ENCODE data around the gene PRKG1.
"Not testable (repeated sequence)": the region's sequence is repeated elsewhere in the genome, so short reads cannot be mapped to it uniquely, and the experiment has no call there.

The PRKG1 gene

DNA sequence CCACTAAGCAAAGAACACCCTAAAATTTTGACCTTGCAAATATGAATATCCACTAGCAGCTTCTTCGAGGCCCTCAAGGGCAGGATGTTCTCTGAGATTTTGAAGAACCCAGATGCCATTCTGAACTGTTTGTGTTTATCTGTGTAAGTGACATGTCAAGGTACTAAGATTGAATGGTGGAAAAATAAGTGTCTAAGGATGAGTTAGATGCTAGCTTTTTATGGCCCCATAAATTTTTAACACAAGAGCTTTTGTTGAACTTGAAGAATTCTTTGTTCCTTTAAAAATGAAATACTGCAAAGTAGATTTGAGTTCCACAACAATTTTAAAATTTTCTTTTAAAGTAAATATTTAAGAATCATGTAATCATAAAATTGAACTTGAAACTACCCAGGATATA is 365.4 kb downstream of the PRKG1 start:
- no peak for DNase-seq
- Mint-ChIP-seq H3K4me1 (ENCODE audit: low read depth) (no peaks in the 10 kb centered on the region), H3K27ac (no peak overlapping the region), H3K4me3 (no peak overlapping the region), H3K36me3 (ENCODE audit: low read depth) (no peaks in the 10 kb centered on the region), H3K9me3 (no peaks in the 10 kb centered on the region), H3K27me3 (no peaks in the 10 kb centered on the region)

GRCh38 chr10:51445588-51445987 is 371.3 kb downstream of the PRKG1 start:
- no peaks in the 10 kb centered on the region for H3K36me3 Mint-ChIP-seq (ENCODE audit: low read depth)
- H3K27ac Mint-ChIP-seq, result no peak overlapping the region
- H3K9me3 Mint-ChIP-seq, result no peaks in the 10 kb centered on the region
- no peak overlapping the region for H3K4me3 Mint-ChIP-seq
- H3K4me1 Mint-ChIP-seq (ENCODE audit: low read depth), result no peaks in the 10 kb centered on the region
- no peak for DNase-seq
- H3K27me3 Mint-ChIP-seq, result no peaks in the 10 kb centered on the region

DNA sequence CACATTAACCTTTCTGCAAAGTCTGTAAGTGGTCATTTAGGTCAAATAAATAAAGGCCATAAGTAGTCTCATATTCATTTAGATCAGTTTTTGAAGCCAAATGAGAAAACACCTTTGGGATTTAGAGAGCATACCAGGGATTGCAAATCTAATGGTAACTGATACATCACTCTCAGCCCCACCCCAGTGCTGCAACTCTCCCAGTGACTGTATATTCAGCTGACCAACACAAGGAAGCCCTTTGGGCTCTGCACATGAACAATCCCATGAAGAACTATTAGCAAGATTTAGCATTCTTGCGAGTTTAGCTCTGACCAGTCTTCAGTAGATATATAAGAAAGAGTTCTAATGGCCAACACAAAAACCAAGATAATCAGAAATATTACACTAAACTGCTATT is 372.8 kb downstream of the PRKG1 start:
- no peaks in the 10 kb centered on the region for H3K27me3 Mint-ChIP-seq
- no peak overlapping the region for H3K4me3 Mint-ChIP-seq
- no peaks in the 10 kb centered on the region for H3K9me3 Mint-ChIP-seq
- H3K4me1 Mint-ChIP-seq (ENCODE audit: low read depth), result no peaks in the 10 kb centered on the region
- H3K27ac Mint-ChIP-seq, result no peak overlapping the region
- no peaks in the 10 kb centered on the region for H3K36me3 Mint-ChIP-seq (ENCODE audit: low read depth)
- DNase-seq, result no peak

DNA sequence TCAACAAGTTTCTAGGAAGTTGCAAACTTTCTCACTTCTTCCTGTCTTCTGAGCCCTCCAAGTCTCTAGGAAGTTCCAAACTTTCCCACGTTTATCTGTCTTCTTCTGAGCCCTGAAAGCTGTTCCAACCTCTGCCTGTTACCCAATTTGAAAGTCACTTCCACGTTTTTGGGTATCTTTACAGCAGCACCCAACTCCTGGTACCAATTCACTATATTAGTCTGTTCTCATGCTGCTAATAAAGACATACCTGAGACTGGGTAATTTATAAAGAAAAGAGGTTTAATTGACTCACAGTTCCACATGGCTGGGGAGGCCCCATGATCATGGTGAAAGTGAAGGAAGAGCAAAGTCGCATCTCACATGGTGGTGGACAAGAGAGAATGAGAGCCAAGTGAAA is 381.5 kb downstream of the PRKG1 start:
- H3K4me3 Mint-ChIP-seq; H3K27ac Mint-ChIP-seq; H3K27me3 Mint-ChIP-seq; DNase-seq; H3K36me3 Mint-ChIP-seq (ENCODE audit: low read depth); H3K4me1 Mint-ChIP-seq (ENCODE audit: low read depth); H3K9me3 Mint-ChIP-seq: not testable (repeated sequence)

- Mint-ChIP-seq H3K9me3 (peaks cover 6% of the 10 kb centered on the region), H3K36me3 (ENCODE audit: low read depth) (no peaks in the 10 kb centered on the region), H3K4me3 (no peak overlapping the region), H3K4me1 (ENCODE audit: low read depth) (no peaks in the 10 kb centered on the region), H3K27me3 (peaks cover 6% of the 10 kb centered on the region), H3K27ac (no peak overlapping the region)
- no peak for DNase-seq
Measured at GRCh38 chr10:51459476-51459875, 385.2 kb downstream of the PRKG1 start.

DNA sequence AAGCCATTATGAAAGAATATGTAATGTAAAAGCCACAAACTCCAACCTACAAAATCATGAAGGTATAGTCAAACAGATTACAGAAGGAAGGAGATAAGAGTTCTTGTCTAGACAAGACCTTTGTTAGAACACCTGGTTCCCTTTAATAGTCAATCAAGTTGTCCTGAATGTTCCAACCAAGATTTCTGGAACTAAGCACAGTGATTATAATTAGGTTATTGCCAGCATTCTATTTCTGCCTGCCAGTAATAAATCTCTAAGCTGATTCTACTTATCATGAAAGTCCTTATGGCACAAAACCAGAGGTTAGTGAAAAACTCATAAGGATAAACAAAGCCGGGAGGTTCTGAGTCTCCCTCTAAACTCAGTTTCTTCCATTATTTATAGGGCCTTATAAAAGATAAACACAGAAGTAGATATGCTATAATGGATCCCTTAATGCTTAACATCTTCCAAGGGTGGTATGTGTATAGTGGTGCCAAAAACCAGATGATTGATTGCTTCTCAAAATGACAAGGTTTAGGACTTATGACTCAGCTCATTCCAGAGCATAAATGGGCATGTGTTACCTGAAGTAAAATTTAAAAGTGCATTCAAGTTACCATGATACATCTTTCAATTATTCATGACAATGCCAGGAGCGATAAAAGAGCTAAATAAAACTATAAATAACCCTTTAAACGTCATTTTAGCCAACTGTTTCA is 387.9 kb downstream of the PRKG1 start:
- no peaks in the 10 kb centered on the region for H3K36me3 Mint-ChIP-seq (ENCODE audit: low read depth)
- H3K27me3 Mint-ChIP-seq, result no peaks in the 10 kb centered on the region
- no peaks in the 10 kb centered on the region for H3K9me3 Mint-ChIP-seq
- H3K4me3 Mint-ChIP-seq, result no peak overlapping the region
- no peak overlapping the region for H3K27ac Mint-ChIP-seq
- DNase-seq, result no peak
- no peaks in the 10 kb centered on the region for H3K4me1 Mint-ChIP-seq (ENCODE audit: low read depth)

GRCh38 chr10:51468424-51468823 is 394.1 kb downstream of the PRKG1 start:
- Mint-ChIP-seq H3K27me3 (peaks cover 4% of the 10 kb centered on the region), H3K27ac (no peak overlapping the region), H3K4me3 (no peak overlapping the region), H3K9me3 (no peaks in the 10 kb centered on the region), H3K36me3 (ENCODE audit: low read depth) (no peaks in the 10 kb centered on the region), H3K4me1 (ENCODE audit: low read depth) (no peaks in the 10 kb centered on the region)
- no peak for DNase-seq

- no peak overlapping the region for H3K27ac Mint-ChIP-seq
- no peaks in the 10 kb centered on the region for H3K9me3 Mint-ChIP-seq
- H3K36me3 Mint-ChIP-seq (ENCODE audit: low read depth), result no peaks in the 10 kb centered on the region
Measured at GRCh38 chr10:51469686-51470085, 395.4 kb downstream of the PRKG1 start.

GRCh38 chr10:51471271-51471670 is 397.0 kb downstream of the PRKG1 start:
- no peak overlapping the region for H3K4me3 Mint-ChIP-seq
- H3K9me3 Mint-ChIP-seq, result no peaks in the 10 kb centered on the region
- DNase-seq, result no peak
- no peak overlapping the region for H3K27ac Mint-ChIP-seq
- peaks cover 4% of the 10 kb centered on the region for H3K27me3 Mint-ChIP-seq
- H3K36me3 Mint-ChIP-seq (ENCODE audit: low read depth), result no peaks in the 10 kb centered on the region
- H3K4me1 Mint-ChIP-seq (ENCODE audit: low read depth), result no peaks in the 10 kb centered on the region

More at GRCh38 chr10:51469686-51470085, 395.4 kb downstream of the PRKG1 start:
- Mint-ChIP-seq H3K4me3 (no peak overlapping the region), H3K4me1 (ENCODE audit: low read depth) (no peaks in the 10 kb centered on the region), H3K27me3 (peaks cover 4% of the 10 kb centered on the region)
- no peak for DNase-seq

DNA sequence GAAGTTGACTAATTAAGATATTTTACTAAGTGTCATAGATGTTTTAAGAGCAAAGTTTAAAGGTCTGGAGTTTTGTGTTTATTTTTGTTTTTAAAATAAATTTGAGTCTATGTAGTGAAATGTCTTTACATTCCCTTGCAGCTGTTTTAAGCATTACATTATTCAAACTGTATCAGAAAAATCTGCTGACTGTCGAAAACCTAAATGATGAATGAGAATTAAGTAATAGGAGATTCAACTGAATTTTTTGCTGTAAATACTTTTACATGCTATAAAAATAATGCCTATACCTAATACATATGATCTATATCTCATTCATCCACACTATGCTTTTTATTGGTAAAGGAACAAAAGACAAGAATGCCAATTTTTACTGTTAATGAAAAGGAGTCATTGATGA is 397.9 kb downstream of the PRKG1 start:
- Mint-ChIP-seq H3K36me3 (ENCODE audit: low read depth) (no peaks in the 10 kb centered on the region), H3K27ac (no peak overlapping the region), H3K4me3 (no peak overlapping the region), H3K4me1 (ENCODE audit: low read depth) (no peaks in the 10 kb centered on the region), H3K9me3 (no peaks in the 10 kb centered on the region), H3K27me3 (peaks cover 4% of the 10 kb centered on the region)
- DNase-seq, result no peak

- H3K4me1 Mint-ChIP-seq (ENCODE audit: low read depth), result no peaks in the 10 kb centered on the region
- H3K9me3 Mint-ChIP-seq, result no peaks in the 10 kb centered on the region
- no peak for DNase-seq
- no peak overlapping the region for H3K27ac Mint-ChIP-seq
- no peaks in the 10 kb centered on the region for H3K36me3 Mint-ChIP-seq (ENCODE audit: low read depth)
- no peak overlapping the region for H3K4me3 Mint-ChIP-seq
- no peaks in the 10 kb centered on the region for H3K27me3 Mint-ChIP-seq
Measured at GRCh38 chr10:51479711-51480110, 405.4 kb downstream of the PRKG1 start.

DNA sequence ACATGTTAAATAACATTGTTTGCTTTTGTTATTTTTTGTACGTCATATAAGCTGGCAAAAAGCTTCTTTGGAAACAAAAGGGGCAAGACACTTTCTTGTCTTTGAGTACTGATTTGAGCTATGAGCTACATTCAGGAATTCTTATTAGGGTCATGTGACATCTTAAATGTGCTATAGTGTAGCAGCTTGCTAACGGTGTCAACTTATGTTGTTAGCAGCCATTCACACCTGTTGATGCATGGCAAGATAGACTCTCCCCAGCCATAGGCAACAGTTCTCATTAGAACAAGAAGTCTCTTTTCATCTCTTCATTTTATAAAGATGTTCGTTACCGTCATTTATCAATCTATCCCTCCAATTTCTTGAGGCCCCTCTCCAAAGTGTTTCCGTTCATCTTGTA is 411.4 kb downstream of the PRKG1 start:
- DNase-seq, result no peak
- H3K4me3 Mint-ChIP-seq, result no peak overlapping the region
- no peaks in the 10 kb centered on the region for H3K4me1 Mint-ChIP-seq (ENCODE audit: low read depth)
- no peaks in the 10 kb centered on the region for H3K36me3 Mint-ChIP-seq (ENCODE audit: low read depth)
- H3K9me3 Mint-ChIP-seq, result no peaks in the 10 kb centered on the region
- peaks cover 2% of the 10 kb centered on the region for H3K27me3 Mint-ChIP-seq
- no peak overlapping the region for H3K27ac Mint-ChIP-seq

DNA sequence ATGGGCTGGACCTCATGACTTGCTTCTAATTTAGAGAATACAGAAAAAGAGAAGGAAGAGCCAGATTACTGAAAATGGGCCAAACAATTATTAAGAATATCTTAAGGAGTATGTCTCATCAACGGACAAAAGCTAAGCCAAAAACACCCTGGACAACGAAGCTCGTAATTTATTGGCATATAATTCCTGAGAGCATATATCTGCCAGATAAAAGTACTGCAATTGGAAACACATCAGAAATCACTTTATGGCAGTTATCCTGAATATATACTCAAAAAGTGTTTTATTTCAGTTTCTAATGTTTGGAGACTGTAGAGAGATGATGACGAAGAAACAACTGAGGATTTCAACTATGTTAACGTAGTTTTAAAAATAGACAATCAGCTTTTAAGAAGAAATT is 413.3 kb downstream of the PRKG1 start:
- Mint-ChIP-seq H3K27me3 (peaks cover 3% of the 10 kb centered on the region), H3K4me1 (ENCODE audit: low read depth) (no peaks in the 10 kb centered on the region), H3K27ac (no peak overlapping the region), H3K36me3 (ENCODE audit: low read depth) (no peaks in the 10 kb centered on the region), H3K4me3 (no peak overlapping the region), H3K9me3 (no peaks in the 10 kb centered on the region)
- DNase-seq, result no peak

DNA sequence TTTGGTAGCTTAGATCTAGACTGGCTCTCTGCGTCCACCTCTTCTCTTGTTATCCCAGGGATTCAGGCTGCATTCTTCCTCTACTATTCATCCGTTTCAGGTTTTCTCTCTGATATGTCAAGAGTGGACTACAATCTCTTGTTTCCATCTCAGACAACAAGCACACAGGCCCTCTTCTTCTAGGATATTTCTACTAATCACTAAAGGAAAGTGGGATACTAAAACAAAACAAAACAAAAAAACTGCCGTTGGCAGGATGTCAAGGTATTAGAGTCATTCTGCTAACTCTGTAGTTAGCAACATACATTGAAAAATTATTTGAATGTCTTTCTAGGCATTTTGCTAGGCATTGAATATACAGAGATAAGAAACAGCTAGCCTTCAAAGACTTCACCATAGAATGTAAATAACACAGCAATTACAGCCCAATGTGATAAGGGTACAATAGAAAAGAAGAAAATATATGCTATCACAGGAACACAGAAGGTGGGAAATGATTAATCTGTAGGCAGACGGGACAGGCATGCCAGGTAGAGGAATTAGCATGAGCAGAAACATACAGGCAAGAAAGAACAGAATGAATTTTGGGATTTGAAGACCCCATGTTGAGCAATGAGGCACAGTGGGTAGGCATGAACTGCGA is 414.6 kb downstream of the PRKG1 start:
- Mint-ChIP-seq H3K9me3 (no peaks in the 10 kb centered on the region), H3K27ac (no peak overlapping the region), H3K4me1 (ENCODE audit: low read depth) (no peaks in the 10 kb centered on the region), H3K36me3 (ENCODE audit: low read depth) (no peaks in the 10 kb centered on the region), H3K4me3 (no peak overlapping the region), H3K27me3 (peaks cover 3% of the 10 kb centered on the region)
- no peak for DNase-seq

DNA sequence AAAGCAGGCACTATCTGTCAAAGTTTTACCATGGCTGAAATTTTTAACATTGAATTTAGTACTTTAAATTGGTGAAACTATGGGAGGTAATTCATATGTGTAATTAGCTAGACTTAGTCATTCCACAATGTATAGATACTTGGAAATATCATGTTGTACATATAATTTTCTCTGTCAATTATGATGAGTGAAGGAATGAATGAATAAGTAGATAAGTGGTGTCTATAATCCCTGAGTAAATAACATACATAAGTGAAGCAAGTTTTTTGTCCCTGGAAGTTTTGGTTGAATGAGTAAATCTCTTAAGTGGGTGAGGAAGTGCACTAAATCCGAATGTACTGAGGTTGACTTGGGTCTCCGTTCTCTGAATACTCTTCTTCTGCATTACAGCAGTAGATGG is 424.1 kb downstream of the PRKG1 start:
- H3K4me3 Mint-ChIP-seq, result no peak overlapping the region
- no peaks in the 10 kb centered on the region for H3K9me3 Mint-ChIP-seq
- no peak for DNase-seq
- H3K27me3 Mint-ChIP-seq, result no peaks in the 10 kb centered on the region
- no peaks in the 10 kb centered on the region for H3K36me3 Mint-ChIP-seq (ENCODE audit: low read depth)
- H3K27ac Mint-ChIP-seq, result no peak overlapping the region
- no peaks in the 10 kb centered on the region for H3K4me1 Mint-ChIP-seq (ENCODE audit: low read depth)
